HG02981 (cell line): Measurements from ENCODE around the gene ADAM10.

Experiments
- ATAC-seq: cut with Tn5 transposase; IDR thresholded peaks from one replicate; pipeline ENCODE4 v1.9.1; 2021; ENCODE audit warnings: mild to moderate bottlenecking, moderate library complexity; ENCODE audit not compliant: unreplicated experiment

Gene ADAM10

DNA sequence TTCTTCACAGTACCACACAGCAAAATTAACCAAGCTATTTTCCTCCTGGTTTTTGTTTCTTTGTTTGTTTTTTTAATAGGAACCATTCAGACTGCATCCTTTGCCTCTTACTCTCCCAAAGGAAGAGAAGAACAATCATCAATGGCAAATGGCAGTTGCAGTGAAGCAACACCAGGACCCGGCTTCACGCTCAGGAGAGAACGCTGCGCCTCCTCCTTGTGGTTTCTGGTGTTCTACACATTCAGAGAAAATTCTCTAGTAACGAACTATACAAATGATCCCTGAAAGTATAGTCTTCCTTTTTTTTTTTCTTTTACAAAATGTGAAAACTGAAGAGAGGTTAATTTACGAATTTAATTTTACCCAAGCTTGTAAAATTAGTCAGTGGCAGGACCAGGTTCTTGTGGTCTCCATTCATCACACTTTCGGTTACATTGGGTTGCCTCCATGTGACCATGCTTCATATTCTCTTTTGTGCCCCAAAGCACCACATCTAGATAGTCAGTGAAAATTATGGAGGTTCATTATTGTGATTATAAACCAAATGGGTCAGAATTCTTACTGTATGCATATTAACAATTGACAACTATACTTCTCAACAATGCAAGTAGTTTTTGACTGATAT is 11.0 kb upstream of the ADAM10 start:
- ATAC-seq, result no peak

DNA sequence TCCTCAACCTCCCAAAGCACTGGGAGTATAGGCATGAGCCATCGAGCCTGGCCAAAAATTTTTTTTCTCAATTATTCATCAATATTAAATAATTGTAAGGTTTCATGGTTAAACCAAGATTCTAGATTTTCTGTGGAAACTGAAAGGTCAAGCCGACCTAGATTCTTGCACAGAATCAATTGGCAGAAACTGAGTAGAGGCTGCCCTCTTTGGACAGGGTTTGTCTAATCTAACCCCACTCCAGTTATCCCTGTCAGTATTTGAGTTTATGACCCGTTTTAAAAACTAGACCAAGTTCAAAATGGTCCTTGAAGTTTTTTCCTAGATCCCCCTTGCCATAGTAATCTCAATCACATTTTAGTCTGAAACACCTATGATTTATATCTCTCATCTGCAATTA is 8.6 kb upstream of the ADAM10 start:
- ATAC-seq, result no peak

DNA sequence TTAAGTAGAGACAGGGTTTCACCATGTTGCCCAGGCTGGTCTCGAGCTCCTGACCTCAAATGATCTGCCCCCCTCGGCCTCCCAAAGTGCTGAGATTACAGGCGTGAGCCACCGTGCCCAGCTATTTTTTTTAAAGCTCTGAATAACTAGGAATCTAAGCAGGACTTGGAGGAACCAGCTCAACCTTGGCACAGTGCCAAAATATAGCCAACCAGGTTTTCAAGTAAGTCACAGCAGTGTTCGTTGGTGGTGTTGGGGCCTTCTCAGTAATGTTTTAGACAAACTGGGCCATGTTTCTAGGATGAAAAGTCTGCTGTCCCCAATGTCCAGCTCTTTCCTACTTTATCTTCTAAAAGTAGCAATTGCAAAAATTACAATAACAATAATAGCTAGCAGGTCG is 6.4 kb upstream of the ADAM10 start:
- ATAC-seq, result no peak

- no peak for ATAC-seq
Observed at GRCh38 chr15:58755350-58755749, 5.8 kb upstream of the ADAM10 start.

DNA sequence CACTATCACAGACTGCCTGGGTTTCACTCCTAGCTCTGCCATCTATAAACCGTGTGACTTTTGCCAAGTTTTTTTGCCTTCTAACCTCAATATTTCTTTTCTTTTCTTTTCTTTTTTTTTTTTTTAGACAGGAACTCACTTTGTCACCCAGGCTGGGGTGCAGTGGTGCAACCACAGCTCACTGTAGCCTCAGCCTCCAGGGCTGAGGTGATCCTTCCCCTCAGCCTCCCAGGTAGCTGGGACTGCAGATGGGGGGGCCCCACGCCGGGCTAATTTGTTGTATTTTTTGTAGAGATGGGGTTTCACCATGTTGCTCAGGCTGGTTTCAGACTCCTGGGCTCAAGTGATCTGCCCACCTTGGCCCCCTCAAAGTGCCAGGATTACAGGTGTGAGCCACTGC is 3.2 kb upstream of the ADAM10 start:
- ATAC-seq, result no peak

- peak; percentile 26 for ATAC-seq
Observed at GRCh38 chr15:58748852-58749531, 515 bp downstream of the ADAM10 start.

DNA sequence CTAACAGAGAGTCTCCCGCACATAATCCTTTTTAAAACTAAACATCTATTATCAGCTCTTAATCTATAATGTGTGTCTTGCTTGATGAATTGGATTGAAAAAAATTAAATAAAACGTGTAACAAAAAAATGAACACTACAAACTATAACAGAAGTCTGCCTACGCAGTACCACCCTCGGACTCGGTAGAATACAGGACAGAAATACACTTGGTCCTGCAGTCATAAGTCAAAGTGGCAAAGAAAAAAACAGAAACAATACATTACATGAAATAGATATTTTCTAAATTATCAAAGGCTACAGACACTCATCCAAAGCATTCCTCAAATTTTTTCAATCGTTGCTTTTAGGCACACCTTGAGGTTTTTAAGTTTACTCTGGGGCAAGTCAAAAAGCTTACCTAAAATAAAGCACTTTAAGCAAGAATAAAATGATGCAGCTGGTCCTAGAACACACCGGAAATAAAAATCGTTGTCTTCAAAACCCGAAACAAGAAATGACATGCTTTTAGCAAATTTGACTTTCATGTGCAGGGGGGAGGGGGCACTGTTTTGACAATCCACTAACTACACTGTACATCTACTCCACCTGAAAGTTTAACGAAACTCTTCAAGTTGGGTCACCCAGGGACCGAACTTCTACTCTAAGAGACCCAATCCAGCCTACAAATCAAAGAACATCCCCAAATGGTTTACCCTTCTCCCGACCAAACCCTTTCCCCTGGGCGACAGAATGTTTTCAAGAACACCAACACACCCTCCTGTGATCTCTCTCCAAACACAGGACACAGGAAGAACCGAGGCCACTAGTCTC is 1.3 kb downstream of the ADAM10 start:
- ATAC-seq, result peak; percentile 2

- ATAC-seq, result no peak
Observed at GRCh38 chr15:58746174-58746573, 3.3 kb downstream of the ADAM10 start.

DNA sequence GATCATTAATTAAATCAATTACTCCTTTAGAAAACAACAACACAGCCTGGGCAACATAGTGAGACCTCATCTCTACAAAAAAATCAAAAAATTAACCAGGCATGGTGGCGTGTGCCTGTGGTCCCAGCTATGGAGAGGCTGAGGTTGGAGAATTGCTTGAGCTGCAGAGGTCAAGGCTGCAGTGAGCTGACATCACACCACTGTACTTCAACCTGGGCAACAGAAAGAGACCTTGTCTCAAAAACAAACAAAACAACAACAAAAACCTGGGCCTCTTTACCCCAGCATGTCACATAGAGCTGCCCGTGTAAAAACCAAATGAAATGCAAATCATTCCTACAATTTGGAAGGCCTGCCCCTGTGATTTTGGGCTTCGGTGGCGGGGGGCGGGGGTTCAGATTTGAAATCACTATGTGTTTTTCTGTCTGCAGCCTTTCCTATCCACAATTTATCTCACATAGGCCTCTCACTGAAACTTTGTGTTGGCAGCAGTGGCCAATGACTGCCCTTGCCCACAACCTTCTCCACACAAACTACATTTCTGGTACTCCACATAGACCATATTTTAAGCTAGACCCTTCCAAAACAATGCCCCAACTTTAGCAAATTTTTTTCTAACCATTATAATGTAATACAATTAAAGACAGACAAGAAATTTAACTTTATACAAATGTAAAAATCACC is 6.5 kb downstream of the ADAM10 start:
- ATAC-seq, result no peak

DNA sequence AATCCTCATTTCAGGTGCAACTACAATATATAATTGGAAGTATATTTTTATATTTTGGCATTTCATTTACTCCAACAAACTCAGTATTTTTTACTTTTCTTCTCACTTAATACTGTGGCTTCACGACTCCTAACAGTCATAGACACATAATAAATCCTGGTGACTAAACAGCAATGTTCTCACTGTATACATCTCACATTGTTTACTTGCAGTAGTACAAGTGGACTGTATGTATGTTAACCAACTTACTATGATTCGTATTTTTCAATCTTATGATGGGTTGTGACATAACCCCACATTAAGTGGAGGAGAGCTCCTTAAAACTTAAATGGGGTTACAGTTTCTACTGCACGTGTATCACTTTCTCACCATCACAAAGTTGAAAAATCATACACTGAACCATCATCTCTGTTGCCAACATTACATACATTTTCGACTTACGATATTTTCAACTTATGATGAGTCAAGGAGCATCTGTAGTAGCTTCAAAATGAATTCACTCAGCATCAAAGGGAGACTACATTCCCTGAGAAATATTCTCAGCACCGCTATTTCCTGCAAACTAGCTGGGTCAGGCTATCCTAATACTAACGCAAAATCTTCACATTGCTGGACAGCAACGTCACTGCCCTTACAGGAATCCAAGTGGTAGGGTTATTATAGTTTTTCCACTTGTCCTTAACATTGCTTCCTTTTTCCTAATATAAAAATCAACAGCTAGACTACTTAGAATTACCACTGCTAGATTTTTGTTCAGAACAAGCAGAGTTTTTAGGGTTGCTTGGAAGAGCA is 7.3 kb downstream of the ADAM10 start:
- ATAC-seq, result no peak

- ATAC-seq, result no peak
Observed at GRCh38 chr15:58741032-58741431, 8.5 kb downstream of the ADAM10 start.

DNA sequence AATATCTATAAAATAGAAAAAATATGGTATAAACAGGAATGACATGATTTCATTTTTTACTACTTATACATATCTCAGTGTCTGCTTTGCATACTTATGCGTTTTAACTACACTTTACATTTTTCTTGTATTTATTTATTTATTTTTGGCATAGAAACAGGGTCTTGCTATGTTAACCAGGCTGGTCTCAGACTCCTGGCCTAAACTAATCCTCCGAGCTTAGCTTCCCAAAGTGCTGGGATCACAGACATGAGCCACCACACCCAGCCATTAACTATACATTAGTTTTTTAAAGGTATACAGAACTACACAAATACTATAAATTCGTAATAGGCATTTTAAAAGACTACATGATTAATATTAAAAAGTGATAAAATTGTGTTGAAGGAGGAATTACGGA is 9.1 kb downstream of the ADAM10 start:
- ATAC-seq, result no peak

DNA sequence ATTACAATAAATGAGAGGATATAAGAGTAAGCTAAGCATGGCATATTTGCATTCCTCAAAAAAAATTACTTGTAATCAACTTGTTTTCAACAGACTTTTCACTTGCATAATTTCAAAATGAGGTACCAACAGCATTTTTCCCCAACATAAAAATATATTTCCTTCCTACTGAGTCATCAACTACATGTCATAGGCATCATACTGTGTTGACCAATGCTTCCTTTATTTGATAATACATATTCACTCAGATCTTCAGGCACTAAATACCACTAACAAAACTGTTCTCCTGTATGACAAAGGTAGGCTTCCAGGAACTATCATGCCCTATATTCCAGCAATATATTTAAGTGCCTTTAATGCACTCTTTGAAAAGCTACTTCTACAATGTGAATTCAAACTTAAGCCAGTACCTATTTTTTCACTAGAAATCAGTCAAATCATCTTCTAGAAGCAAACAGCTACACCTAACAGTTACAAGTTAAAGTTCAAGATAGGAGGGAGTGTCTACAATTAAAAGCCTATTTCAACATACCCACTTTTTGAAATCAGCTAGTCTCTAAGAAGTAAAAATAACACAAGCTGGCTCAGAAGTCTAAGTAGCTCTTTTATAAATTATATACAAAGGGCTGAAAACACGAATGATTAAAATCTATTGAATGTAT is 11.3 kb downstream of the ADAM10 start:
- ATAC-seq, result no peak

DNA sequence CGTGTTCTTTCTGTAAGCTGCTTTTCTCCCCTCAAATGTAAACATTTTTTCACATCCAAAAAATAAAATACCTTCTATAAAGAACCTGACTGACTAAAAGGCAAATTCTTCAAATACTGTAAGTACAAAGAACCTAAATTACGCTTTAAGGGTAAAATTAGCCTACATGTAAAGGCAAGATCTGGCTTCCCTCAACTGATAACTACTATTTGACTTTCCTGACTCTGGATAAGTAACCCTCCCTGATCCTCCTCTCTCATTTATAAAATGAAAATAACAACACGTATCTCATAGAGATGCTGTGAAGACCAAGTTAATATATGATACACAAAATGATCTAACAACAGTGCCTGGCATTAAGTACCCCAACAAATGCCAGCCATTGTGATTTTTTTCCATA is 12.2 kb downstream of the ADAM10 start:
- no peak for ATAC-seq

GRCh38 chr15:58736018-58736643 is 13.4 kb downstream of the ADAM10 start:
- no peak for ATAC-seq

DNA sequence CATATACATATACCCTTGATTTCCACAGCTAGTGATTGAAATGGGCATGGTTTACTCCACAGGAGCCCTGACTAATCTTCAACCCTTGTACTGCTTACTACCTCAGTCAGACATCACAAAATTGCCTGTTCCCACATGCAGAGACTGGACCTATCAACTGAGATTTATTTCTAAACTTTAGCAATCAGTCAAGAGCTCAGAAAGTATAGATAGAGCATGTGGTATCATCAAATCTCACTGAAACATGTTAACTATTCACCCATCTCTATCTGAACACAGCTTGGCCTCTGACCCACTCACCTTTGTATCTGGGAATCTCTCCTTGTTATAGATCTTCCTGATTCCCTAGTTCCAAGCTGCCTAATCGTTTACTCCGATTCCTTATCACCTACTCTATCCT is 14.6 kb downstream of the ADAM10 start:
- no peak for ATAC-seq

DNA sequence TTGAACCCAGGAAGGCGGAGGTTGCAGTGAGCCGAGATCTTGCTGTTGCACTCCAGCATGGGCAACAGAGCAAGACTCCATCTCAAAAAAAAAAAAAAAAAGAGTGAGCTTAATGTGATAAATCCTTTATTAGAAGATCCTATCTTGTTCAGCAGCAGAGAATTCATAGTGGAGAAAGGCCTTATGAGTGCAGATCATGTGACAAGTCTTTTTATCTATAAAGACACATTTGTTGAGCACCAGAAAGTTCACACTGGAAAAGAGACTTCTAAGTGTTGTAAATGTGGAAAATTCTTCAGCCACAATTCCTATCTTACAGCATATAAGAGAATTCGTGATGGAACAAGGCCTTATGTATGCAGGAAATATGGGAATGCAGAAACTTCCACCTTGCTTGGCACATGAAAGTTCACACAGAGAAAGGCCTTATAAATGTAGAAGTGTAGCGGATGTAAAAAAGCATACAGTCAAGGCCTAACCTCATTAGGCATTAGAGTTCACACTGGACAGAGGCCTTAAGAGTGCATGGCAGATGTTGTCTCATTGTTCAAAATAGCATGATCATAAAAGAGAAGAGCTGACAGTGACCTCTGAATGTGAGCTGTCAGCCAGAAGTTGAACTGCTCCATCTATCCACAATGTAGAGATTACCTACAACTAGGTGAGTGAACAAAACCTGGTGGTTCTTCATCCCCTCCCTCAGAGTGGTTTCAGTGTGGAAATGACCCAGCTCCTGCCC is 16.7 kb downstream of the ADAM10 start:
- ATAC-seq, result no peak

DNA sequence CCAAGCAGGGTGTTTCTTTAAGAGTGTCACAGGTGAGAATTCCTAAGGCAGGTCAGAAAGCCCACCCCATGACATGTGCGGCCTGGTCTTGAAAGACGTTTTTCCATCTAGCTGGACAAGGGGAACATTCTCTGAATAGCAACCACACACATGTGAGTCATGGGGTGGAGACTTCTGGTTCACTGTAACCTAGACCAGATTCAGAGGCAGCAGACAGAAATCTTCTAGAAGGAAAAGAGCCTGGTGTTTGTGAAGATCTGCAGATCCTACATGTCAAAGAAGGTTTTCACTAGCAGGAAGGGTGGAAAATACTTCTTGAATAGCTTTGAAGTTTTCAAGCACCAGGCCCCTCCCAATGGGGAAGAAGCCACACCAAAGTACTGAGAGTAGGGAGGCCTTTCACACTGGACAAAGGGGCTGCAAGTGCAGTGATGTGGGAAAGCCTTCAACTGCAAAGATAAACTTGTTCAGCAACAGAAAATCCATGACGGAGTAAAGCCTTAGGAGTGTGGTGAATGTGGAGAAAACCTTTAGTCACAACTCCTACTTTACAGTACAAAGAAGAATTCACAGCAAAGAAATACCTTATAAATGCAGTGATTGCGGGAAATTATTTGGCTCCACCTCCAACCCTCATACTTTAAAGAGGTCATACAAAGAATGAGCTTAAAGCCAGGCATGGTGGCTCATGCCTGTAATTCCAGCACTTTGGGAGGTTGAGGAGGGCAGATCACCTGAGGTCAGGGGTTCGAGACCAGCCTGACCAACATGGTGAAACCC is 17.6 kb downstream of the ADAM10 start:
- ATAC-seq, result no peak
